ENCODE measurements around the gene CHRD.

The CHRD gene

GRCh38 chr3:184353546-184353941 lies 26.3 kb upstream of the CHRD start:
- DNase-seq (ENCODE audit: low read depth): no peak
- no peak overlapping the region for H3K4me3 ChIP-seq (ENCODE audit: low read length)
- no peak for TF ChIP-seq CTCF (conservative IDR thresholded peaks at IDR 0.05; ENCODE audit: low read length)

GRCh38 chr3:184354121-184354728 lies 25.6 kb upstream of the CHRD start:
- TF ChIP-seq CTCF (conservative IDR thresholded peaks at IDR 0.05; ENCODE audit: low read length): peak; percentile 68
- DNase-seq (ENCODE audit: low read depth): no peak
- no peak overlapping the region for H3K4me3 ChIP-seq (ENCODE audit: low read length)

- no peak overlapping the region for H3K4me3 ChIP-seq (ENCODE audit: low read length)
- TF ChIP-seq CTCF (conservative IDR thresholded peaks at IDR 0.05; ENCODE audit: low read length): no peak
- no peak for DNase-seq (ENCODE audit: low read depth)
Observed at GRCh38 chr3:184354754-184355153, 25.1 kb upstream of the CHRD start.

- DNase-seq (ENCODE audit: low read depth): peak; percentile 29
- no peak for TF ChIP-seq CTCF (conservative IDR thresholded peaks at IDR 0.05; ENCODE audit: low read length)
- H3K4me3 ChIP-seq (ENCODE audit: low read length): no peak overlapping the region
Observed at GRCh38 chr3:184355261-184356040, 24.4 kb upstream of the CHRD start.

- TF ChIP-seq CTCF (conservative IDR thresholded peaks at IDR 0.05; ENCODE audit: low read length): no peak
- H3K4me3 ChIP-seq (ENCODE audit: low read length): no peak overlapping the region
- no peak for DNase-seq (ENCODE audit: low read depth)
Observed at GRCh38 chr3:184357248-184358123, 22.4 kb upstream of the CHRD start.

- TF ChIP-seq CTCF (conservative IDR thresholded peaks at IDR 0.05; ENCODE audit: low read length): no peak
- no peak overlapping the region for H3K4me3 ChIP-seq (ENCODE audit: low read length)
- no peak for DNase-seq (ENCODE audit: low read depth)
Observed at GRCh38 chr3:184358124-184358767, 21.6 kb upstream of the CHRD start.
